ENCODE results near the gene KCNG2. TPM values are rescaled to one million over a fixed set of nuclear protein-coding genes. Genes with fewer than 3 reads are reported as not detected.

The KCNG2 gene
- total and polyA plus RNA-seq, 2 of the 13 experiments (the other 11 are each of a cell fraction or from before 2014, with no cell fraction given): not detected

DNA sequence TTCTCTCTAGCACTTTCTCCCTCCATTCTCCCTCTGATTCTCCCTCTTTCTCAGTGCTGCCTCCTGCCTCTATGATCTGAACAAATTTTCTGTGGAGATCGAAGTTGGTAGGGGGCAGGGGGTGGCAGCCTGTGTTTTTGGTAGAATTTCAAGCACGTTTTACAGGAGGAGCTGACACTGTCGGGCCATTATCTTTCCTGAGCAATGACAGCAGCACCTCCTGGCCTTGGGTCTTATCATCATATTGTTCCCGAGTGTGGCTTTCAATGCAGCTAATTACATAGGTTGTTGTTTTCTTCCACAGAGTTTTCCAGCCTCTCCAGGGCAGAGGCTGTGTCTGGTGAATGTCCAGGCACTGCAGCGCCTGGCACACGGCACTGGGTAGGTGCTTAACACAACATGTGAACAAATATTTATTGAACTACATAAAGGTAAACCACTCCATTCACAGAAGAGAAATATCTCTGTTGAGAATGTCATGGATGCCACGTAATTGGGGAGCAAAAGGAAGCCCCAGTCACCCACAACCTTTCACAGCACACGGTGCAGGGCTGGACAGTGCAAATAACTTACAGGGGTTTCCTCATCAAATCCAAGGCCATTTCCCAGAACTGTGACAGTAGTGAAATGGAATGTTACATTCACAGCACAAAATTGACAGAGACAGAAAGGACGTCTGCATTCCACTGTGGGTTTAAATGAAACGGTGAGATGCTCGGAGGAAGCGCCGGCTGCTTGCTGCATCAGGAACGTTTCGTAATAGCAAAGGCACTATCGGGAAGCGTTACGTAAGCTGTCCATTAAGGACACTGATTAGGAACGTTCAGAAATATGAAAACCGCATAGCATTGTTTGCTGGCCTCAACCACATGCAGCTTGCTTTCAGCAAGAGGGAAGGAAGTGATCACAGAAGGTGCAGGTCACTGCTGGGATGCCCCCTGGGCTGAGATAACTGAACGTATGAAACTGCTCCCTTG lies 6.5 kb upstream of the KCNG2 start:
- in situ Hi-C loops (cut with HindIII; ENCODE audit: extremely low pct_ligation_motif_present, low pct_unique_long_range_greater_than_20kb) (no loop called here), intact Hi-C loops (cut with micrococcal nuclease; ENCODE audit: unreplicated experiment) (no loop called here)
- ATAC-seq (peak; percentile 89), FAIRE-seq (peak; percentile 88), DNase-seq (ENCODE audit: low spot score) (peak; percentile 95)
- BruUV-seq (replicated peaks): no TSS peak
- CTCF ChIA-PET (ENCODE audit: low intra/inter-chr PET ratio, low total read pairs): no interaction called here
- Histone ChIP-seq H4K20me1 (ENCODE audit: insufficient read depth, low read length) (no peaks in the 10 kb centered on the region), H2AFZ (ENCODE audit: low read length) (no peak overlapping the region), H3K27ac (ENCODE audit: extremely low read length, insufficient read depth, low read length) (no peak overlapping the region), H3K4me3 (replicated peaks in 1 of 3; ENCODE audit: insufficient read depth in 1 of 3, low read depth in 2 of 3, low read length in 3 of 3) (peak overlapping the region in 1 of 3 experiments; percentile 29; a peak in 2 of 6 replicates), H3K79me2 (ENCODE audit: insufficient read depth, low read length) (no peaks in the 10 kb centered on the region), H3K27me3 (ENCODE audit: control insufficient read depth in 1 of 2, insufficient read depth in 2 of 2, low read length in 2 of 2) (peaks cover 3 to 23% of the 10 kb centered on the region in 2 experiments), H3K4me2 (ENCODE audit: low read depth, low read length) (peak overlapping the region; percentile 49), H3K4me1 (ENCODE audit: insufficient read depth, low read length) (peaks cover 43% of the 10 kb centered on the region), H3K36me3 (replicated peaks in 1 of 2; ENCODE audit: control insufficient read depth in 1 of 2, insufficient read depth in 2 of 2, low read length in 2 of 2) (no peaks in the 10 kb centered on the region), H3K9me3 (ENCODE audit: low read length) (no peaks in the 10 kb centered on the region), H3K9ac (ENCODE audit: insufficient read depth, low read depth, low read length) (no peak overlapping the region)
- POLR2A ChIA-PET: interaction anchor here (1.0 kb wide), 1 partner anchor 173 kb away, joined by 3 read pairs; the partner anchor contains the start of gene HSBP1L1
- WGBS (ENCODE audit: low lambda C conversion rate): 1% methylated on average over 21 of the region's 21 CpGs
- TF ChIP-seq BHLHE40 (IDR thresholded peaks at IDR 0.05; ENCODE audit: low read length): 0 out of 2 replicates have a peak, but pooled peaks have one; percentile 31
- TF ChIP-seq, protein P1, sequence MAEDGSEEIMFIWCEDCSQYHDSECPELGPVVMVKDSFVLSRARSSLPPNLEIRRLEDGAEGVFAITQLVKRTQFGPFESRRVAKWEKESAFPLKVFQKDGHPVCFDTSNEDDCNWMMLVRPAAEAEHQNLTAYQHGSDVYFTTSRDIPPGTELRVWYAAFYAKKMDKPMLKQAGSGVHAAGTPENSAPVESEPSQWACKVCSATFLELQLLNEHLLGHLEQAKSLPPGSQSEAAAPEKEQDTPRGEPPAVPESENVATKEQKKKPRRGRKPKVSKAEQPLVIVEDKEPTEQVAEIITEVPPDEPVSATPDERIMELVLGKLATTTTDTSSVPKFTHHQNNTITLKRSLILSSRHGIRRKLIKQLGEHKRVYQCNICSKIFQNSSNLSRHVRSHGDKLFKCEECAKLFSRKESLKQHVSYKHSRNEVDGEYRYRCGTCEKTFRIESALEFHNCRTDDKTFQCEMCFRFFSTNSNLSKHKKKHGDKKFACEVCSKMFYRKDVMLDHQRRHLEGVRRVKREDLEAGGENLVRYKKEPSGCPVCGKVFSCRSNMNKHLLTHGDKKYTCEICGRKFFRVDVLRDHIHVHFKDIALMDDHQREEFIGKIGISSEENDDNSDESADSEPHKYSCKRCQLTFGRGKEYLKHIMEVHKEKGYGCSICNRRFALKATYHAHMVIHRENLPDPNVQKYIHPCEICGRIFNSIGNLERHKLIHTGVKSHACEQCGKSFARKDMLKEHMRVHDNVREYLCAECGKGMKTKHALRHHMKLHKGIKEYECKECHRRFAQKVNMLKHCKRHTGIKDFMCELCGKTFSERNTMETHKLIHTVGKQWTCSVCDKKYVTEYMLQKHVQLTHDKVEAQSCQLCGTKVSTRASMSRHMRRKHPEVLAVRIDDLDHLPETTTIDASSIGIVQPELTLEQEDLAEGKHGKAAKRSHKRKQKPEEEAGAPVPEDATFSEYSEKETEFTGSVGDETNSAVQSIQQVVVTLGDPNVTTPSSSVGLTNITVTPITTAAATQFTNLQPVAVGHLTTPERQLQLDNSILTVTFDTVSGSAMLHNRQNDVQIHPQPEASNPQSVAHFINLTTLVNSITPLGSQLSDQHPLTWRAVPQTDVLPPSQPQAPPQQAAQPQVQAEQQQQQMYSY (CRISPR knock-in tag; IDR thresholded peaks at IDR 0.05): no peak
- peak in 1 of 2 experiments; percentile 86; a peak in 2 of 4 replicates for TF ChIP-seq ATF4 (CRISPR knock-in tag; IDR thresholded peaks at IDR 0.05)
- TF ChIP-seq, protein P2, sequence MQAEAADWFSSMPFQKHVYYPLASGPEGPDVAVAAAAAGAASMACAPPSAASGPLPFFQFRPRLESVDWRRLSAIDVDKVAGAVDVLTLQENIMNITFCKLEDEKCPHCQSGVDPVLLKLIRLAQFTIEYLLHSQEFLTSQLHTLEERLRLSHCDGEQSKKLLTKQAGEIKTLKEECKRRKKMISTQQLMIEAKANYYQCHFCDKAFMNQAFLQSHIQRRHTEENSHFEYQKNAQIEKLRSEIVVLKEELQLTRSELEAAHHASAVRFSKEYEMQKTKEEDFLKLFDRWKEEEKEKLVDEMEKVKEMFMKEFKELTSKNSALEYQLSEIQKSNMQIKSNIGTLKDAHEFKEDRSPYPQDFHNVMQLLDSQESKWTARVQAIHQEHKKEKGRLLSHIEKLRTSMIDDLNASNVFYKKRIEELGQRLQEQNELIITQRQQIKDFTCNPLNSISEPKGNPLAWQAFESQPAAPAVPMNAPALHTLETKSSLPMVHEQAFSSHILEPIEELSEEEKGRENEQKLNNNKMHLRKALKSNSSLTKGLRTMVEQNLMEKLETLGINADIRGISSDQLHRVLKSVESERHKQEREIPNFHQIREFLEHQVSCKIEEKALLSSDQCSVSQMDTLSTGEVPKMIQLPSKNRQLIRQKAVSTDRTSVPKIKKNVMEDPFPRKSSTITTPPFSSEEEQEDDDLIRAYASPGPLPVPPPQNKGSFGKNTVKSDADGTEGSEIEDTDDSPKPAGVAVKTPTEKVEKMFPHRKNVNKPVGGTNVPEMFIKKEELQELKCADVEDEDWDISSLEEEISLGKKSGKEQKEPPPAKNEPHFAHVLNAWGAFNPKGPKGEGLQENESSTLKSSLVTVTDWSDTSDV (CRISPR knock-in tag; IDR thresholded peaks at IDR 0.05): no peak
- TF ChIP-seq, protein P3, sequence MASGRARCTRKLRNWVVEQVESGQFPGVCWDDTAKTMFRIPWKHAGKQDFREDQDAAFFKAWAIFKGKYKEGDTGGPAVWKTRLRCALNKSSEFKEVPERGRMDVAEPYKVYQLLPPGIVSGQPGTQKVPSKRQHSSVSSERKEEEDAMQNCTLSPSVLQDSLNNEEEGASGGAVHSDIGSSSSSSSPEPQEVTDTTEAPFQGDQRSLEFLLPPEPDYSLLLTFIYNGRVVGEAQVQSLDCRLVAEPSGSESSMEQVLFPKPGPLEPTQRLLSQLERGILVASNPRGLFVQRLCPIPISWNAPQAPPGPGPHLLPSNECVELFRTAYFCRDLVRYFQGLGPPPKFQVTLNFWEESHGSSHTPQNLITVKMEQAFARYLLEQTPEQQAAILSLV (CRISPR knock-in tag; IDR thresholded peaks at IDR 0.05; ENCODE audit: borderline replicate concordance): 0 out of 2 replicates have a peak, but pooled peaks have one; percentile 4
- no peak for TF ChIP-seq NR2F2 (IDR thresholded peaks at IDR 0.05; ENCODE audit: borderline replicate concordance, low read depth)
- peak; percentile 97 for TF ChIP-seq TEAD3 (CRISPR knock-in tag; optimal IDR thresholded peaks at IDR 0.05; ENCODE audit: borderline replicate concordance)
- TF ChIP-seq, protein P4, sequence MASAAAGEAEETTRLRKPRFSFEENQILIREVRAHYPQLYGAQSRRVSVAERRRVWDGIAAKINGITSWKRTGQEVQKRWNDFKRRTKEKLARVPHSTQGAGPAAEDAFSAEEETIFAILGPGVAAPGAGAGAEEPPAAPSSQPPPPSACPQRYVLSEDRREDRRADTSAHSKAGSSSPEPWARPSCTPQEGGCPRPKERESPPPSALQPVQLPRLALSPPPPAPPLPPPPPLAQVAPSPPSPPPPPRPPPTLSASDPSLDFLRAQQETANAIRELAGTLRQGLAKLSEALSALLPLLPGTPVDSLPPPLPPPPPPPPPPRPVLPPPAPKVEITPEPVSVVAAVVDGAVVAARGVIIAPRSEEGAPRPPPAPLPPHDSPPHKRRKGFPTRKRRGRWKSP (CRISPR knock-in tag; IDR thresholded peaks at IDR 0.05): peak; percentile 83
- peak; percentile 62; the same call in 1 of the 2 replicates for TF ChIP-seq ARNT2 (CRISPR knock-in tag; IDR thresholded peaks at IDR 0.05; ENCODE audit: low read depth)
- peak; percentile 64; the same call in 1 of the 2 replicates for TF ChIP-seq IRF2 (CRISPR knock-in tag; IDR thresholded peaks at IDR 0.05)
- peak; percentile 44; the same call in 1 of the 2 replicates for TF ChIP-seq ELF1 (CRISPR knock-in tag; IDR thresholded peaks at IDR 0.05)
- TF ChIP-seq HOXD1 (CRISPR knock-in tag; IDR thresholded peaks at IDR 0.05): peak; percentile 64; the same call in 1 of the 2 replicates

Data from HepG2 (cell line).